ENCODE measurements around the gene GDPD5.

Gene GDPD5

GRCh38 chr11:75504501-75504900 is 21.2 kb downstream of the GDPD5 start:
- ATAC-seq = no peak
- TF ChIP-seq TCF4 (CRISPR knock-in tag; IDR thresholded peaks at IDR 0.05; ENCODE audit: borderline replicate concordance) = no peak
- no peak for TF ChIP-seq ZFP3 (CRISPR knock-in tag; IDR thresholded peaks at IDR 0.05)
- no peak for TF ChIP-seq POU6F1 (CRISPR knock-in tag; IDR thresholded peaks at IDR 0.05; ENCODE audit: borderline replicate concordance, low read depth)
- no peak for TF ChIP-seq TOX (CRISPR knock-in tag; IDR thresholded peaks at IDR 0.05; ENCODE audit: borderline replicate concordance)
- no peak for TF ChIP-seq BACH2 (CRISPR knock-in tag; IDR thresholded peaks at IDR 0.05; ENCODE audit: borderline replicate concordance)
- TF ChIP-seq PATZ1 (CRISPR knock-in tag; IDR thresholded peaks at IDR 0.05; ENCODE audit: borderline replicate concordance) = no peak
- TF ChIP-seq ESRRG (CRISPR knock-in tag; IDR thresholded peaks at IDR 0.05) = no peak
- TF ChIP-seq ZNF565 (CRISPR knock-in tag; conservative IDR thresholded peaks at IDR 0.05; ENCODE audit: low read depth) = no peak
- TF ChIP-seq ISL1 (CRISPR knock-in tag; IDR thresholded peaks at IDR 0.05) = no peak
- TF ChIP-seq ARNTL (CRISPR knock-in tag; IDR thresholded peaks at IDR 0.05; ENCODE audit: borderline replicate concordance, low read depth) = no peak
- TF ChIP-seq, protein P1, sequence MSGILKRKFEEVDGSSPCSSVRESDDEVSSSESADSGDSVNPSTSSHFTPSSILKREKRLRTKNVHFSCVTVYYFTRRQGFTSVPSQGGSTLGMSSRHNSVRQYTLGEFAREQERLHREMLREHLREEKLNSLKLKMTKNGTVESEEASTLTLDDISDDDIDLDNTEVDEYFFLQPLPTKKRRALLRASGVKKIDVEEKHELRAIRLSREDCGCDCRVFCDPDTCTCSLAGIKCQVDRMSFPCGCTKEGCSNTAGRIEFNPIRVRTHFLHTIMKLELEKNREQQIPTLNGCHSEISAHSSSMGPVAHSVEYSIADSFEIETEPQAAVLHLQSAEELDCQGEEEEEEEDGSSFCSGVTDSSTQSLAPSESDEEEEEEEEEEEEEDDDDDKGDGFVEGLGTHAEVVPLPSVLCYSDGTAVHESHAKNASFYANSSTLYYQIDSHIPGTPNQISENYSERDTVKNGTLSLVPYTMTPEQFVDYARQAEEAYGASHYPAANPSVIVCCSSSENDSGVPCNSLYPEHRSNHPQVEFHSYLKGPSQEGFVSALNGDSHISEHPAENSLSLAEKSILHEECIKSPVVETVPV (CRISPR knock-in tag; IDR thresholded peaks at IDR 0.05) = no peak
- no peak for TF ChIP-seq ZFP30 (CRISPR knock-in tag; IDR thresholded peaks at IDR 0.05)
- TF ChIP-seq, protein P2, sequence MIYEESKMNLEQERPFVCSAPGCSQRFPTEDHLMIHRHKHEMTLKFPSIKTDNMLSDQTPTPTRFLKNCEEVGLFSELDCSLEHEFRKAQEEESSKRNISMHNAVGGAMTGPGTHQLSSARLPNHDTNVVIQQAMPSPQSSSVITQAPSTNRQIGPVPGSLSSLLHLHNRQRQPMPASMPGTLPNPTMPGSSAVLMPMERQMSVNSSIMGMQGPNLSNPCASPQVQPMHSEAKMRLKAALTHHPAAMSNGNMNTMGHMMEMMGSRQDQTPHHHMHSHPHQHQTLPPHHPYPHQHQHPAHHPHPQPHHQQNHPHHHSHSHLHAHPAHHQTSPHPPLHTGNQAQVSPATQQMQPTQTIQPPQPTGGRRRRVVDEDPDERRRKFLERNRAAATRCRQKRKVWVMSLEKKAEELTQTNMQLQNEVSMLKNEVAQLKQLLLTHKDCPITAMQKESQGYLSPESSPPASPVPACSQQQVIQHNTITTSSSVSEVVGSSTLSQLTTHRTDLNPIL (CRISPR knock-in tag; IDR thresholded peaks at IDR 0.05; ENCODE audit: low read depth) = no peak
- TF ChIP-seq OSR1 (CRISPR knock-in tag; IDR thresholded peaks at IDR 0.05) = no peak
- TF ChIP-seq ZC3H10 (CRISPR knock-in tag; IDR thresholded peaks at IDR 0.05) = no peak
- TF ChIP-seq, protein P3, sequence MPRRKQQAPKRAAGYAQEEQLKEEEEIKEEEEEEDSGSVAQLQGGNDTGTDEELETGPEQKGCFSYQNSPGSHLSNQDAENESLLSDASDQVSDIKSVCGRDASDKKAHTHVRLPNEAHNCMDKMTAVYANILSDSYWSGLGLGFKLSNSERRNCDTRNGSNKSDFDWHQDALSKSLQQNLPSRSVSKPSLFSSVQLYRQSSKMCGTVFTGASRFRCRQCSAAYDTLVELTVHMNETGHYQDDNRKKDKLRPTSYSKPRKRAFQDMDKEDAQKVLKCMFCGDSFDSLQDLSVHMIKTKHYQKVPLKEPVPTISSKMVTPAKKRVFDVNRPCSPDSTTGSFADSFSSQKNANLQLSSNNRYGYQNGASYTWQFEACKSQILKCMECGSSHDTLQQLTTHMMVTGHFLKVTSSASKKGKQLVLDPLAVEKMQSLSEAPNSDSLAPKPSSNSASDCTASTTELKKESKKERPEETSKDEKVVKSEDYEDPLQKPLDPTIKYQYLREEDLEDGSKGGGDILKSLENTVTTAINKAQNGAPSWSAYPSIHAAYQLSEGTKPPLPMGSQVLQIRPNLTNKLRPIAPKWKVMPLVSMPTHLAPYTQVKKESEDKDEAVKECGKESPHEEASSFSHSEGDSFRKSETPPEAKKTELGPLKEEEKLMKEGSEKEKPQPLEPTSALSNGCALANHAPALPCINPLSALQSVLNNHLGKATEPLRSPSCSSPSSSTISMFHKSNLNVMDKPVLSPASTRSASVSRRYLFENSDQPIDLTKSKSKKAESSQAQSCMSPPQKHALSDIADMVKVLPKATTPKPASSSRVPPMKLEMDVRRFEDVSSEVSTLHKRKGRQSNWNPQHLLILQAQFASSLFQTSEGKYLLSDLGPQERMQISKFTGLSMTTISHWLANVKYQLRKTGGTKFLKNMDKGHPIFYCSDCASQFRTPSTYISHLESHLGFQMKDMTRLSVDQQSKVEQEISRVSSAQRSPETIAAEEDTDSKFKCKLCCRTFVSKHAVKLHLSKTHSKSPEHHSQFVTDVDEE (CRISPR knock-in tag; IDR thresholded peaks at IDR 0.05) = no peak
- TF ChIP-seq CSDC2 (CRISPR knock-in tag; IDR thresholded peaks at IDR 0.05) = no peak

DNA sequence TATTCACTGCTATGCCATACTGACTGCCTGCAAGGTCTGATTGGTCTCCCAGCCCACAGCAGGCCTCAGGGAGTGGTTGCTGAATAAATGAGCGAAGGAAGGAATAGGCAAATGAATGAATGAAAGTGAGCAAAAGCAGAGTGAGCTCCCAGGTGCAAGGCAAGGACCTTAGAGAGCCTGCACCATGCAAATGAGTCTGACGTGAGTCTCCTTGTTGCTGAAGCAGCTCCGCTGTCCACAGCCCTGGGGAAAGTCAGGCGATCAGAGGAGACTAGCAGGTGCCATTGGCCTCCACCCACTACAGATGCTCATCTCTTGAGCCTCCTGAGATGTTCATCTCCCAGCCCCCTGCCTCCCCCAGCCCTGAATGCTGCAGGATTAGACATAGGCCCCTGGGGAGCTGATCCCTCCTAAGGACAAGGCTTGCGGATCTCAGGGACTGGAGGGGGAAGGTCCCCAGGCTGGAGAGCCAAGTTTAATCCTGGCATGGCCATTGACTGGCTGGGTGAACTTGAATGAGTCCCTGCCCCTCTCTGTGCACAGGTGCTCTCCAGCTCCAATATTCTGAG is 22.1 kb downstream of the GDPD5 start:
- no peak for ATAC-seq
- TF ChIP-seq ZNF8 (CRISPR knock-in tag; IDR thresholded peaks at IDR 0.05) (no peak), SNAI2 (CRISPR knock-in tag; IDR thresholded peaks at IDR 0.05) (no peak), BACH2 (CRISPR knock-in tag; IDR thresholded peaks at IDR 0.05; ENCODE audit: borderline replicate concordance) (no peak), TOX (CRISPR knock-in tag; IDR thresholded peaks at IDR 0.05; ENCODE audit: borderline replicate concordance) (no peak), CSDC2 (CRISPR knock-in tag; IDR thresholded peaks at IDR 0.05) (no peak), PATZ1 (CRISPR knock-in tag; IDR thresholded peaks at IDR 0.05; ENCODE audit: borderline replicate concordance) (no peak), ISL1 (CRISPR knock-in tag; IDR thresholded peaks at IDR 0.05) (no peak), ZFP3 (CRISPR knock-in tag; IDR thresholded peaks at IDR 0.05) (no peak)
- TF ChIP-seq, protein P2 (CRISPR knock-in tag; IDR thresholded peaks at IDR 0.05; ENCODE audit: low read depth) = no peak
